ENCODE measurements around the gene PAX3.

GRCh38 chr2:222179592-222179991, 119.2 kb downstream of the PAX3 start:
- no peak for TF ChIP-seq CTCF (IDR thresholded peaks at IDR 0.05 in 4 of 5, conservative IDR thresholded peaks at IDR 0.05 in 1 of 5)
- TF ChIP-seq POLR2A (IDR thresholded peaks at IDR 0.05), result no peak
